HepG2 (cell line): ENCODE data around the gene TMEM14A. TPM values are rescaled to one million over a fixed set of nuclear protein-coding genes. Genes with fewer than 3 reads are reported as not detected.

Experiments used
- HMGA1 ChIP-seq: sonication (generic); formaldehyde crosslinking; conservative IDR thresholded peaks from 2 replicates; pipeline ENCODE4 v1.4.0; 2020; ENCODE audit warnings: missing genetic modification reagents
- HOXD1 ChIP-seq: sonication (generic); formaldehyde crosslinking; IDR thresholded peaks from 2 replicates; pipeline ENCODE4 v1.5.0; 2020; ENCODE audit warnings: missing genetic modification reagents
- KMT2A ChIP-seq: sonication (generic); formaldehyde crosslinking; IDR thresholded peaks from 2 replicates; pipeline ENCODE4 v1.4.0; 2020; ENCODE audit warnings: missing genetic modification reagents
- POGZ ChIP-seq: sonication (generic); formaldehyde crosslinking; IDR thresholded peaks from 2 replicates; pipeline ENCODE4 v1.4.0; 2020; ENCODE audit warnings: mild to moderate bottlenecking, missing genetic modification reagents
- SIN3B ChIP-seq: fragments of 150-350 bp; IDR thresholded peaks from 2 replicates; pipeline ENCODE4 v1.6.1; 2014; ENCODE audit warnings: low read length
- WIZ ChIP-seq: sonication (generic); formaldehyde crosslinking; IDR thresholded peaks from 2 replicates; pipeline ENCODE4 v1.5.1; 2020; ENCODE audit warnings: mild to moderate bottlenecking, missing genetic modification reagents
- ZNF382 ChIP-seq: sonication (generic); formaldehyde crosslinking; IDR thresholded peaks from 2 replicates; pipeline ENCODE4 v1.5.0; 2020; ENCODE audit warnings: missing genetic modification reagents, mild to moderate bottlenecking, borderline replicate concordance
- ZNF782 ChIP-seq: sonication (generic); formaldehyde crosslinking; IDR thresholded peaks from 2 replicates; pipeline ENCODE4 v1.4.0; 2020; ENCODE audit warnings: missing genetic modification reagents, mild to moderate bottlenecking, borderline replicate concordance
- polyA plus RNA-seq, 8 experiments: library from polyadenylated mRNA; depleted of rRNA in 3 of 8; stranded (reverse) in 7 of 8; unstranded in 1 of 8; fragments of >200 nt; fragmentation: Illumina TruSeq in 4 of 8; extraction: Trizol in 4 of 8; gene quantifications; 2 replicates each; pipeline versions ENCODE4 v1.2.1 to v1.2.3, GENCODE V29; 2011 to 2016; ENCODE audit warnings: low read depth in 4 of 8, missing spikeins in 1 of 8, mixed read lengths in 1 of 8; ENCODE audit not compliant: insufficient read depth in 1 of 8
- total RNA-seq, 5 experiments: library from RNA; depleted of rRNA; stranded (reverse); fragments of >200 nt; fragmentation: Illumina TruSeq; extraction: Trizol; gene quantifications; 2 replicates each; pipeline ENCODE4 v1.2.3, GENCODE V29; 2016; ENCODE audit warnings: low read depth in 1 of 5
- TF ChIP-seq, protein P1 (sequence below): sonication (generic); formaldehyde crosslinking; IDR thresholded peaks from 2 replicates; pipeline ENCODE4 v1.4.0; 2020; ENCODE audit warnings: missing genetic modification reagents, borderline replicate concordance
- TF ChIP-seq, protein P2 (sequence below): sonication (generic); formaldehyde crosslinking; IDR thresholded peaks from 2 replicates; pipeline ENCODE4 v1.9.0; 2021; ENCODE audit warnings: mild to moderate bottlenecking, missing genetic modification reagents
- TF ChIP-seq, protein P3 (sequence below): fragments of 450-650 bp; IDR thresholded peaks from 2 replicates; pipeline ENCODE4 v1.6.1; 2016
- TF ChIP-seq, protein P4 (sequence below), 2 experiments: sonication (generic) in 1 of 2; formaldehyde crosslinking in 1 of 2; IDR thresholded peaks; 2 replicates each; pipeline versions ENCODE4 v1.4.0 to v1.6.1; 2018 to 2020; ENCODE audit warnings: missing genetic modification reagents in 2 of 2, borderline replicate concordance in 1 of 2, low read depth in 1 of 2, mild to moderate bottlenecking in 1 of 2, missing biosample characterization in 1 of 2

Gene TMEM14A
- total and polyA plus RNA-seq, 2 of the 13 experiments (the other 11 are each of a cell fraction or from before 2014, with no cell fraction given) = 24.6 to 73.7 TPM

DNA sequence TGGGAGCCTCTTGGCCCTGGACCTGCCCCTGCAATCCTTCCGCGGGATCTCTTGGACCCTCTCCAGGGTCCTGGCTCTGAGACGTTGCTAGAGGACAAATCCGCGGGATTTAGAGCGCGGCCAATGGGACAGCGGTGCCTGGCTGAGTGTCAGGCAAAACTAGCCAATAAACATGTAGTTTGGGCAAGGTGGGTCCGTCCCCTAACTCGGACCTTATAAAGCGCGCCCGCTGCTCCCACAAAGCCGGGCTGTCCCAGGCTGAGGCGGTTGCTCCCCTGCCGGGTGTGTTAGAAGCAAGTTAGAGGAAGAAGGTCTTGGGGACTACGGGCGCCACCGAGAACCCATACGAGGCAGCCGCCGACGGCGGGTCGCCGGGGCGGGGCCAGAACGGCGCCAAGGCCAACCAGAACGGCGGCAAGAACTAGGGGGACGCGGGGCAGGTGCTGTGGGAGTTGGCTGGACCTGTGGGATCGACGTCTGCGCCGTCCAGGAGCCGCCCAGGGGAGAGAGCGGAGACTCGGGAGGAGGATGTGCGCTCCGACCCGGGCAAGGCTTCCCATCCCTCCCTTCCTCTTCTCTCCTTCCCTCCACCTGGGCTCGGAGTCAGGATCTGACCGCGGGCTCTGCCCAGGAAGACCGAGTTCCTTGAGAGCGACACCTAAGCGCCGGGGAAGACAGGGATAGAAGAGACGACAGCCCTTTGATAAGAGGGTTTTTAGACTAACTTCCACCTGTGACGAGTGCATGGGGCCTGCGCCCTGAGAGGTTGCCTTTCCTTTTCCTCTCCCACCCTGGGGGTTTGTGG lies 6.5 kb upstream of the TMEM14A start (continued):
- TF ChIP-seq, protein P1, sequence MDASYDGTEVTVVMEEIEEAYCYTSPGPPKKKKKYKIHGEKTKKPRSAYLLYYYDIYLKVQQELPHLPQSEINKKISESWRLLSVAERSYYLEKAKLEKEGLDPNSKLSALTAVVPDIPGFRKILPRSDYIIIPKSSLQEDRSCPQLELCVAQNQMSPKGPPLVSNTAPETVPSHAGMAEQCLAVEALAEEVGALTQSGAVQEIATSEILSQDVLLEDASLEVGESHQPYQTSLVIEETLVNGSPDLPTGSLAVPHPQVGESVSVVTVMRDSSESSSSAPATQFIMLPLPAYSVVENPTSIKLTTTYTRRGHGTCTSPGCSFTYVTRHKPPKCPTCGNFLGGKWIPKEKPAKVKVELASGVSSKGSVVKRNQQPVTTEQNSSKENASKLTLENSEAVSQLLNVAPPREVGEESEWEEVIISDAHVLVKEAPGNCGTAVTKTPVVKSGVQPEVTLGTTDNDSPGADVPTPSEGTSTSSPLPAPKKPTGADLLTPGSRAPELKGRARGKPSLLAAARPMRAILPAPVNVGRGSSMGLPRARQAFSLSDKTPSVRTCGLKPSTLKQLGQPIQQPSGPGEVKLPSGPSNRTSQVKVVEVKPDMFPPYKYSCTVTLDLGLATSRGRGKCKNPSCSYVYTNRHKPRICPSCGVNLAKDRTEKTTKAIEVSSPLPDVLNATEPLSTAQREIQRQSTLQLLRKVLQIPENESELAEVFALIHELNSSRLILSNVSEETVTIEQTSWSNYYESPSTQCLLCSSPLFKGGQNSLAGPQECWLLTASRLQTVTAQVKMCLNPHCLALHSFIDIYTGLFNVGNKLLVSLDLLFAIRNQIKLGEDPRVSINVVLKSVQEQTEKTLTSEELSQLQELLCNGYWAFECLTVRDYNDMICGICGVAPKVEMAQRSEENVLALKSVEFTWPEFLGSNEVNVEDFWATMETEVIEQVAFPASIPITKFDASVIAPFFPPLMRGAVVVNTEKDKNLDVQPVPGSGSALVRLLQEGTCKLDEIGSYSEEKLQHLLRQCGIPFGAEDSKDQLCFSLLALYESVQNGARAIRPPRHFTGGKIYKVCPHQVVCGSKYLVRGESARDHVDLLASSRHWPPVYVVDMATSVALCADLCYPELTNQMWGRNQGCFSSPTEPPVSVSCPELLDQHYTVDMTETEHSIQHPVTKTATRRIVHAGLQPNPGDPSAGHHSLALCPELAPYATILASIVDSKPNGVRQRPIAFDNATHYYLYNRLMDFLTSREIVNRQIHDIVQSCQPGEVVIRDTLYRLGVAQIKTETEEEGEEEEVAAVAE (CRISPR knock-in tag) = 0 out of 2 replicates have a peak, but pooled peaks have one; percentile 41
- peak; percentile 99 for TF ChIP-seq POGZ
- TF ChIP-seq, protein P2, sequence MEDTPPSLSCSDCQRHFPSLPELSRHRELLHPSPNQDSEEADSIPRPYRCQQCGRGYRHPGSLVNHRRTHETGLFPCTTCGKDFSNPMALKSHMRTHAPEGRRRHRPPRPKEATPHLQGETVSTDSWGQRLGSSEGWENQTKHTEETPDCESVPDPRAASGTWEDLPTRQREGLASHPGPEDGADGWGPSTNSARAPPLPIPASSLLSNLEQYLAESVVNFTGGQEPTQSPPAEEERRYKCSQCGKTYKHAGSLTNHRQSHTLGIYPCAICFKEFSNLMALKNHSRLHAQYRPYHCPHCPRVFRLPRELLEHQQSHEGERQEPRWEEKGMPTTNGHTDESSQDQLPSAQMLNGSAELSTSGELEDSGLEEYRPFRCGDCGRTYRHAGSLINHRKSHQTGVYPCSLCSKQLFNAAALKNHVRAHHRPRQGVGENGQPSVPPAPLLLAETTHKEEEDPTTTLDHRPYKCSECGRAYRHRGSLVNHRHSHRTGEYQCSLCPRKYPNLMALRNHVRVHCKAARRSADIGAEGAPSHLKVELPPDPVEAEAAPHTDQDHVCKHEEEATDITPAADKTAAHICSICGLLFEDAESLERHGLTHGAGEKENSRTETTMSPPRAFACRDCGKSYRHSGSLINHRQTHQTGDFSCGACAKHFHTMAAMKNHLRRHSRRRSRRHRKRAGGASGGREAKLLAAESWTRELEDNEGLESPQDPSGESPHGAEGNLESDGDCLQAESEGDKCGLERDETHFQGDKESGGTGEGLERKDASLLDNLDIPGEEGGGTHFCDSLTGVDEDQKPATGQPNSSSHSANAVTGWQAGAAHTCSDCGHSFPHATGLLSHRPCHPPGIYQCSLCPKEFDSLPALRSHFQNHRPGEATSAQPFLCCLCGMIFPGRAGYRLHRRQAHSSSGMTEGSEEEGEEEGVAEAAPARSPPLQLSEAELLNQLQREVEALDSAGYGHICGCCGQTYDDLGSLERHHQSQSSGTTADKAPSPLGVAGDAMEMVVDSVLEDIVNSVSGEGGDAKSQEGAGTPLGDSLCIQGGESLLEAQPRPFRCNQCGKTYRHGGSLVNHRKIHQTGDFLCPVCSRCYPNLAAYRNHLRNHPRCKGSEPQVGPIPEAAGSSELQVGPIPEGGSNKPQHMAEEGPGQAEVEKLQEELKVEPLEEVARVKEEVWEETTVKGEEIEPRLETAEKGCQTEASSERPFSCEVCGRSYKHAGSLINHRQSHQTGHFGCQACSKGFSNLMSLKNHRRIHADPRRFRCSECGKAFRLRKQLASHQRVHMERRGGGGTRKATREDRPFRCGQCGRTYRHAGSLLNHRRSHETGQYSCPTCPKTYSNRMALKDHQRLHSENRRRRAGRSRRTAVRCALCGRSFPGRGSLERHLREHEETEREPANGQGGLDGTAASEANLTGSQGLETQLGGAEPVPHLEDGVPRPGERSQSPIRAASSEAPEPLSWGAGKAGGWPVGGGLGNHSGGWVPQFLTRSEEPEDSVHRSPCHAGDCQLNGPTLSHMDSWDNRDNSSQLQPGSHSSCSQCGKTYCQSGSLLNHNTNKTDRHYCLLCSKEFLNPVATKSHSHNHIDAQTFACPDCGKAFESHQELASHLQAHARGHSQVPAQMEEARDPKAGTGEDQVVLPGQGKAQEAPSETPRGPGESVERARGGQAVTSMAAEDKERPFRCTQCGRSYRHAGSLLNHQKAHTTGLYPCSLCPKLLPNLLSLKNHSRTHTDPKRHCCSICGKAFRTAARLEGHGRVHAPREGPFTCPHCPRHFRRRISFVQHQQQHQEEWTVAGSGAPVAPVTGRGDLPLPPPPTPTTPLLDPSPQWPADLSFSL (CRISPR knock-in tag) = no peak
- TF ChIP-seq KMT2A (CRISPR knock-in tag) = peak; percentile 82
- TF ChIP-seq HOXD1 (CRISPR knock-in tag) = no peak; the same call in 1 of the 2 replicates
- TF ChIP-seq, protein P3, sequence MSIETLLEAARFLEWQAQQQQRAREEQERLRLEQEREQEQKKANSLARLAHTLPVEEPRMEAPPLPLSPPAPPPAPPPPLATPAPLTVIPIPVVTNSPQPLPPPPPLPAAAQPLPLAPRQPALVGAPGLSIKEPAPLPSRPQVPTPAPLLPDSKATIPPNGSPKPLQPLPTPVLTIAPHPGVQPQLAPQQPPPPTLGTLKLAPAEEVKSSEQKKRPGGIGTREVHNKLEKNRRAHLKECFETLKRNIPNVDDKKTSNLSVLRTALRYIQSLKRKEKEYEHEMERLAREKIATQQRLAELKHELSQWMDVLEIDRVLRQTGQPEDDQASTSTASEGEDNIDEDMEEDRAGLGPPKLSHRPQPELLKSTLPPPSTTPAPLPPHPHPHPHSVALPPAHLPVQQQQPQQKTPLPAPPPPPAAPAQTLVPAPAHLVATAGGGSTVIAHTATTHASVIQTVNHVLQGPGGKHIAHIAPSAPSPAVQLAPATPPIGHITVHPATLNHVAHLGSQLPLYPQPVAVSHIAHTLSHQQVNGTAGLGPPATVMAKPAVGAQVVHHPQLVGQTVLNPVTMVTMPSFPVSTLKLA = no peak
- no peak for TF ChIP-seq ZNF382 (CRISPR knock-in tag)
- TF ChIP-seq SIN3B = no peak
- peak; percentile 69; the same call in 1 of the 2 replicates for TF ChIP-seq WIZ (CRISPR knock-in tag)
- peak; percentile 67; the same call in 1 of the 2 replicates for TF ChIP-seq ZNF782
- TF ChIP-seq, protein P4, sequence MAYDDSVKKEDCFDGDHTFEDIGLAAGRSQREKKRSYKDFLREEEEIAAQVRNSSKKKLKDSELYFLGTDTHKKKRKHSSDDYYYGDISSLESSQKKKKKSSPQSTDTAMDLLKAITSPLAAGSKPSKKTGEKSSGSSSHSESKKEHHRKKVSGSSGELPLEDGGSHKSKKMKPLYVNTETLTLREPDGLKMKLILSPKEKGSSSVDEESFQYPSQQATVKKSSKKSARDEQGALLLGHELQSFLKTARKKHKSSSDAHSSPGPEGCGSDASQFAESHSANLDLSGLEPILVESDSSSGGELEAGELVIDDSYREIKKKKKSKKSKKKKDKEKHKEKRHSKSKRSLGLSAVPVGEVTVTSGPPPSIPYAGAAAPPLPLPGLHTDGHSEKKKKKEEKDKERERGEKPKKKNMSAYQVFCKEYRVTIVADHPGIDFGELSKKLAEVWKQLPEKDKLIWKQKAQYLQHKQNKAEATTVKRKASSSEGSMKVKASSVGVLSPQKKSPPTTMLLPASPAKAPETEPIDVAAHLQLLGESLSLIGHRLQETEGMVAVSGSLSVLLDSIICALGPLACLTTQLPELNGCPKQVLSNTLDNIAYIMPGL (CRISPR knock-in tag; IDR thresholded peaks at IDR 0.05; ENCODE audit: borderline replicate concordance in 1 of 2, low read depth in 1 of 2) = peak in 1 of 2 experiments; percentile 92; a peak in 3 of 4 replicates
- TF ChIP-seq HMGA1 (CRISPR knock-in tag) = no peak
